ENCODE results near the gene EXOSC5. TPM values are rescaled to one million over a fixed set of nuclear protein-coding genes. Genes with fewer than 3 reads are reported as not detected.
"Not testable (repeated sequence)": the region's sequence is repeated elsewhere in the genome, so short reads cannot be mapped to it uniquely, and the experiment has no call there.

EXOSC5 gene
- total and polyA plus RNA-seq, 9 donors = 8.7 to 24.6 (median 18.6) TPM

- 94% methylated on average over 6 of the region's 8 CpGs for WGBS (ENCODE audit: insufficient coverage)
- no peaks in the 10 kb centered on the region for H3K27me3 ChIP-seq (ENCODE audit: control insufficient read depth, insufficient read depth, low read length)
- H3K4me1 ChIP-seq (ENCODE audit: control insufficient read depth, insufficient read depth, low read length) = peaks cover 22% of the 10 kb centered on the region
- no peak overlapping the region for H3K4me3 ChIP-seq (ENCODE audit: low read length)
- DNase-seq = no peak
- no peaks in the 10 kb centered on the region for H3K36me3 ChIP-seq (ENCODE audit: control insufficient read depth, insufficient read depth, low read length)
- H3K27ac ChIP-seq (ENCODE audit: low read length) = no peak overlapping the region
- no peaks in the 10 kb centered on the region for H3K9me3 ChIP-seq (replicated peaks; ENCODE audit: control insufficient read depth, low read depth, low read length)
Measured at GRCh38 chr19:41371541-41371940, 25.6 kb downstream of the EXOSC5 start.

- WGBS (ENCODE audit: insufficient coverage) = 96% methylated on average over 4 of the region's 5 CpGs
- H3K36me3 ChIP-seq (ENCODE audit: control insufficient read depth, insufficient read depth, low read length); H3K27me3 ChIP-seq (ENCODE audit: control insufficient read depth, insufficient read depth, low read length); H3K4me3 ChIP-seq (ENCODE audit: low read length); H3K27ac ChIP-seq (ENCODE audit: low read length); H3K9me3 ChIP-seq (replicated peaks; ENCODE audit: control insufficient read depth, low read depth, low read length); DNase-seq: not testable (repeated sequence)
- peaks cover 19% of the 10 kb centered on the region for H3K4me1 ChIP-seq (ENCODE audit: control insufficient read depth, insufficient read depth, low read length)
Measured at GRCh38 chr19:41371119-41371518, 26.0 kb downstream of the EXOSC5 start.

GRCh38 chr19:41369769-41370168, 27.4 kb downstream of the EXOSC5 start:
- no peak overlapping the region for H3K27ac ChIP-seq (ENCODE audit: low read length)
- H3K4me1 ChIP-seq (ENCODE audit: control insufficient read depth, insufficient read depth, low read length) = peaks cover 16% of the 10 kb centered on the region

GRCh38 chr19:41367848-41368301, 29.3 kb downstream of the EXOSC5 start:
- Histone ChIP-seq H3K27ac (ENCODE audit: low read length) (no peak overlapping the region), H3K4me3 (ENCODE audit: low read length) (no peak overlapping the region), H3K9me3 (replicated peaks; ENCODE audit: control insufficient read depth, low read depth, low read length) (no peaks in the 10 kb centered on the region), H3K36me3 (ENCODE audit: control insufficient read depth, insufficient read depth, low read length) (no peaks in the 10 kb centered on the region), H3K4me1 (ENCODE audit: control insufficient read depth, insufficient read depth, low read length) (peaks cover 13% of the 10 kb centered on the region), H3K27me3 (ENCODE audit: control insufficient read depth, insufficient read depth, low read length) (no peaks in the 10 kb centered on the region)
- DNase-seq = no peak
- 83% methylated on average over 5 of the region's 6 CpGs for whole genome bisulfite sequencing (ENCODE audit: insufficient coverage)

More at GRCh38 chr19:41369769-41370168, 27.4 kb downstream of the EXOSC5 start:
- Histone ChIP-seq H3K4me3 (ENCODE audit: low read length) (no peak overlapping the region), H3K36me3 (ENCODE audit: control insufficient read depth, insufficient read depth, low read length) (no peaks in the 10 kb centered on the region), H3K9me3 (replicated peaks; ENCODE audit: control insufficient read depth, low read depth, low read length) (no peaks in the 10 kb centered on the region), H3K27me3 (ENCODE audit: control insufficient read depth, insufficient read depth, low read length) (no peaks in the 10 kb centered on the region)
- WGBS (ENCODE audit: insufficient coverage) = no CpG with 5 or more reads among the region's 2 CpGs
- no peak for DNase-seq

GRCh38 chr19:41366089-41366488, 31.1 kb downstream of the EXOSC5 start:
- Histone ChIP-seq H3K4me1 (ENCODE audit: control insufficient read depth, insufficient read depth, low read length) (peaks cover 13% of the 10 kb centered on the region), H3K9me3 (replicated peaks; ENCODE audit: control insufficient read depth, low read depth, low read length) (no peaks in the 10 kb centered on the region), H3K36me3 (ENCODE audit: control insufficient read depth, insufficient read depth, low read length) (no peaks in the 10 kb centered on the region), H3K27ac (ENCODE audit: low read length) (no peak overlapping the region), H3K27me3 (ENCODE audit: control insufficient read depth, insufficient read depth, low read length) (no peaks in the 10 kb centered on the region), H3K4me3 (ENCODE audit: low read length) (no peak overlapping the region)
- no peak for DNase-seq
- WGBS (ENCODE audit: insufficient coverage) = 100% methylated on average over 1 of the region's 1 CpG

- 100% methylated on average over 2 of the region's 14 CpGs for WGBS (ENCODE audit: insufficient coverage)
- no peaks in the 10 kb centered on the region for H3K27me3 ChIP-seq (ENCODE audit: control insufficient read depth, insufficient read depth, low read length)
Measured at GRCh38 chr19:41364524-41365391, 32.4 kb downstream of the EXOSC5 start.

GRCh38 chr19:41363753-41364523, 33.2 kb downstream of the EXOSC5 start, which contains the start of gene B9D2:
B9D2 (minus strand) TSS chr19:41364149; CDS start chr19:41363519, 630 bp downstream.
- Histone ChIP-seq H3K36me3 (ENCODE audit: control insufficient read depth, insufficient read depth, low read length) (no peaks in the 10 kb centered on the region), H3K9me3 (replicated peaks; ENCODE audit: control insufficient read depth, low read depth, low read length) (no peaks in the 10 kb centered on the region), H3K4me3 (ENCODE audit: low read length) (peak within 1 kb of the TSS; percentile 92), H3K27ac (ENCODE audit: low read length) (peak within 1 kb of the TSS; percentile 100), H3K27me3 (ENCODE audit: control insufficient read depth, insufficient read depth, low read length) (no peaks in the 10 kb centered on the region), H3K4me1 (ENCODE audit: control insufficient read depth, insufficient read depth, low read length) (peaks cover 13% of the 10 kb centered on the region)
- DNase-seq = peak; percentile 100
- under 1% methylated on average over 46 of the region's 56 CpGs for WGBS (ENCODE audit: insufficient coverage)

More at GRCh38 chr19:41364524-41365391, 32.4 kb downstream of the EXOSC5 start:
- peaks cover 13% of the 10 kb centered on the region for H3K4me1 ChIP-seq (ENCODE audit: control insufficient read depth, insufficient read depth, low read length)
- H3K36me3 ChIP-seq (ENCODE audit: control insufficient read depth, insufficient read depth, low read length) = no peaks in the 10 kb centered on the region
- H3K4me3 ChIP-seq (ENCODE audit: low read length) = peak overlapping the region; percentile 92
- peak; percentile 61 for DNase-seq
- peak overlapping the region; percentile 100 for H3K27ac ChIP-seq (ENCODE audit: low read length)
- H3K9me3 ChIP-seq (replicated peaks; ENCODE audit: control insufficient read depth, low read depth, low read length) = no peaks in the 10 kb centered on the region

- peak overlapping the region; percentile 92 for H3K4me3 ChIP-seq (ENCODE audit: low read length)
- H3K4me1 ChIP-seq (ENCODE audit: control insufficient read depth, insufficient read depth, low read length) = peaks cover 13% of the 10 kb centered on the region
- no peaks in the 10 kb centered on the region for H3K27me3 ChIP-seq (ENCODE audit: control insufficient read depth, insufficient read depth, low read length)
- no peaks in the 10 kb centered on the region for H3K9me3 ChIP-seq (replicated peaks; ENCODE audit: control insufficient read depth, low read depth, low read length)
- H3K27ac ChIP-seq (ENCODE audit: low read length) = peak overlapping the region; percentile 100
- H3K36me3 ChIP-seq (ENCODE audit: control insufficient read depth, insufficient read depth, low read length) = no peaks in the 10 kb centered on the region
- 37% methylated on average over 2 of the region's 6 CpGs for WGBS (ENCODE audit: insufficient coverage)
- DNase-seq = no peak
Measured at GRCh38 chr19:41363371-41363752, 33.8 kb downstream of the EXOSC5 start.

GRCh38 chr19:41362143-41362847, 34.9 kb downstream of the EXOSC5 start:
- Histone ChIP-seq H3K36me3 (ENCODE audit: control insufficient read depth, insufficient read depth, low read length) (no peaks in the 10 kb centered on the region), H3K27ac (ENCODE audit: low read length) (no peak overlapping the region), H3K27me3 (ENCODE audit: control insufficient read depth, insufficient read depth, low read length) (no peaks in the 10 kb centered on the region), H3K4me1 (ENCODE audit: control insufficient read depth, insufficient read depth, low read length) (peaks cover 13% of the 10 kb centered on the region), H3K9me3 (replicated peaks; ENCODE audit: control insufficient read depth, low read depth, low read length) (no peaks in the 10 kb centered on the region), H3K4me3 (ENCODE audit: low read length) (no peak overlapping the region)
- WGBS (ENCODE audit: insufficient coverage) = 71% methylated on average over 1 of the region's 10 CpGs
- no peak for DNase-seq
